Neutrophil (primary cell): ENCODE measurements around the gene DPH3.

Experiments used
- H3K27ac ChIP-seq: fragments of 200-600 bp; sonication (generic); 2 replicates; pipeline ENCODE4 v1.5.1; 2016; ENCODE audit warnings: mild to moderate bottlenecking, moderate library complexity
- H3K27me3 ChIP-seq: fragments of 200-600 bp; sonication (generic); 2 replicates; pipeline ENCODE4 v1.6.0; 2016; ENCODE audit warnings: mild to moderate bottlenecking
- H3K36me3 ChIP-seq: fragments of 200-600 bp; sonication (generic); 2 replicates; pipeline ENCODE4 v1.5.1; 2017
- H3K4me1 ChIP-seq, 2 experiments: fragments of 200-600 bp in 1 of 2; sonication (generic) in 1 of 2; 1 replicate in 1 of 2; 2 replicates in 1 of 2; pipeline versions ENCODE4 v1.5.1 to v1.6.1; 2013 to 2016; ENCODE audit warnings: low read depth in 1 of 2, low read length in 1 of 2, mild to moderate bottlenecking in 1 of 2, moderate library complexity in 1 of 2; ENCODE audit not compliant: control insufficient read depth in 1 of 2, insufficient read depth in 1 of 2
- H3K4me3 ChIP-seq, 2 experiments: fragments of 200-600 bp in 1 of 2; sonication (generic) in 1 of 2; 1 replicate in 1 of 2; 2 replicates in 1 of 2; pipeline ENCODE4 v1.5.1; 2013 to 2016; ENCODE audit warnings: low read depth in 1 of 2, low read length in 1 of 2, mild to moderate bottlenecking in 1 of 2, moderate library complexity in 1 of 2
- H3K9me3 ChIP-seq: fragments of 200-600 bp; sonication (generic); 2 replicates; pipeline ENCODE4 v1.5.1; 2016
- TF ChIP-seq, protein P1 (sequence below): fragments of 200-600 bp; sonication (generic); IDR thresholded peaks from 2 replicates; pipeline ENCODE4 v1.5.1; 2016; ENCODE audit warnings: antibody characterized with exemption

DPH3 gene

GRCh38 chr3:16307832-16308531, 43.2 kb upstream of the DPH3 start:
- TF ChIP-seq, protein P1, sequence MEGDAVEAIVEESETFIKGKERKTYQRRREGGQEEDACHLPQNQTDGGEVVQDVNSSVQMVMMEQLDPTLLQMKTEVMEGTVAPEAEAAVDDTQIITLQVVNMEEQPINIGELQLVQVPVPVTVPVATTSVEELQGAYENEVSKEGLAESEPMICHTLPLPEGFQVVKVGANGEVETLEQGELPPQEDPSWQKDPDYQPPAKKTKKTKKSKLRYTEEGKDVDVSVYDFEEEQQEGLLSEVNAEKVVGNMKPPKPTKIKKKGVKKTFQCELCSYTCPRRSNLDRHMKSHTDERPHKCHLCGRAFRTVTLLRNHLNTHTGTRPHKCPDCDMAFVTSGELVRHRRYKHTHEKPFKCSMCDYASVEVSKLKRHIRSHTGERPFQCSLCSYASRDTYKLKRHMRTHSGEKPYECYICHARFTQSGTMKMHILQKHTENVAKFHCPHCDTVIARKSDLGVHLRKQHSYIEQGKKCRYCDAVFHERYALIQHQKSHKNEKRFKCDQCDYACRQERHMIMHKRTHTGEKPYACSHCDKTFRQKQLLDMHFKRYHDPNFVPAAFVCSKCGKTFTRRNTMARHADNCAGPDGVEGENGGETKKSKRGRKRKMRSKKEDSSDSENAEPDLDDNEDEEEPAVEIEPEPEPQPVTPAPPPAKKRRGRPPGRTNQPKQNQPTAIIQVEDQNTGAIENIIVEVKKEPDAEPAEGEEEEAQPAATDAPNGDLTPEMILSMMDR: no peak
- no peaks in the 10 kb centered on the region for H3K9me3 ChIP-seq
- no peak overlapping the region for H3K27ac ChIP-seq
- H3K27me3 ChIP-seq: no peaks in the 10 kb centered on the region
- peaks cover 12% of the 10 kb centered on the region for H3K36me3 ChIP-seq
- H3K4me1 ChIP-seq: peaks cover 0 to 8% of the 10 kb centered on the region in 2 experiments
- no peak overlapping the region for H3K4me3 ChIP-seq

DNA sequence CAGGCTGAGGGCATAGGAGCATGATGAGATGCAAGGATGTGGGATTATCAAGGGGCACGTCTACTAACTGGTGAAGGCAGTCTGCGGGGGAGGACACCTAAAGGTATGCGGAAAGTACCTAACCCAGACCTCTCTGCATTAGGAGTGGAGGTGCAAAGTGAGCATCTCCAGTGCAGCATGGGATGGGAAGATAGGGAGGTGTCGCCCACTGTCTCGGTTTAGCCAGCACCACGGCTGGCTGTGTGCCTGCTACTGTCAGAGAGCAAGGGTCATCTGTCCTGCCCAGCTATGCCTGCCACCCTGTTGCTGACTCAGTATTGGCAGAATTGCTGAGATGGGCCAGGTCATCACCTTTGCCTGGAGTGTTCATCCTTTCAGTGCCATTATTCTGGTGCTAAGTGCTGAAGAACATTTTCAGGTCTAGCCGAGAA, 40.4 kb upstream of the DPH3 start:
- Histone ChIP-seq H3K4me3 (no peak overlapping the region), H3K27me3 (no peaks in the 10 kb centered on the region), H3K4me1 (no peaks in the 10 kb centered on the region), H3K27ac (no peak overlapping the region), H3K9me3 (no peaks in the 10 kb centered on the region), H3K36me3 (peaks cover 25% of the 10 kb centered on the region)
- TF ChIP-seq, protein P1: no peak

DNA sequence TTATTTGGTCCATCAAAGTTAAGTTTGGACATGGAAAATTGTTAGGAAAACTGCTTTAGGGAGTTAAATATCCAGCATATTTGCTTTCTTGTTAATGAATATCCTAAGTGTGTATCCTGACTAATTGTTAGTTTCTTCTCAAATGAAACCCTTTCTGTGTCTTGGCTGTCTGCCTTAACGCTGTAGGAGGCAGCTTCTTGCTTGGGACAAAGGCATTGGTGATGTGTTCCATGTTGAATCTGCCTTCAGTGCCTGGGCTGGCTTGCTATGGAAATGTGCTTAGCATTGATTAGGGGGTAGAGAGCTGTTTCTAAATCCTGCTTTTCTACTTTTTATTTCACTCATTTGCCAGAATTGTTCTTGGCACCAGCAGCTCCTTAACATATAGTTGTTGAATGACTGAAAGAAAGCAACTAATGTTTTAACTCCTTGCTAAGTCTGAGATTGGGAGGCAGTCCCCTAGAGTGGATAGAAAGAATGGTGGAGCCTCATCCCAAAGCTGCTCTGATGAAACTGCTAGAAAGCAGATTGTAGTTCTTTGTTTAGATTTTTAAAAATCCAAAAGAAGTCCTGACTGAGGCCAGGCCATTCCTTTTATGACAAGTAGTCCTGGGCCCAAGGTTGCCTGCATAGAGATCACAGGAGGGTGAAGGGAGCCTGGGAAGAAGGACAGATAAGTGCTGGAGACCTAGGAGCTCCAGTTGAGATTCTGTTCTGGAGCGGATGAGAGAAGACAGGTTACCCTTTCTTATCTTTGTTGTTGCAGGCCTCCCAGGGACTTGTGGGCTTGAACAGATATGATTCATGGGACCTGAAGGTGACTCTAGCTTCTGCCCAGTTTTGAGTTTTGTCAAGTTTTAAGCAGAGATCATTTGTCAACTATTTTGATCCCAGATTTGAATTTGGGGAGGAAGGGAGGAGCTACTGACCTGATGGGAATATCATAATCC, 39.6 kb upstream of the DPH3 start:
- no peaks in the 10 kb centered on the region for H3K4me1 ChIP-seq
- H3K9me3 ChIP-seq: no peaks in the 10 kb centered on the region
- no peak overlapping the region for H3K4me3 ChIP-seq
- H3K36me3 ChIP-seq: peaks cover 25% of the 10 kb centered on the region
- TF ChIP-seq, protein P1: no peak
- no peaks in the 10 kb centered on the region for H3K27me3 ChIP-seq
- H3K27ac ChIP-seq: no peak overlapping the region

DNA sequence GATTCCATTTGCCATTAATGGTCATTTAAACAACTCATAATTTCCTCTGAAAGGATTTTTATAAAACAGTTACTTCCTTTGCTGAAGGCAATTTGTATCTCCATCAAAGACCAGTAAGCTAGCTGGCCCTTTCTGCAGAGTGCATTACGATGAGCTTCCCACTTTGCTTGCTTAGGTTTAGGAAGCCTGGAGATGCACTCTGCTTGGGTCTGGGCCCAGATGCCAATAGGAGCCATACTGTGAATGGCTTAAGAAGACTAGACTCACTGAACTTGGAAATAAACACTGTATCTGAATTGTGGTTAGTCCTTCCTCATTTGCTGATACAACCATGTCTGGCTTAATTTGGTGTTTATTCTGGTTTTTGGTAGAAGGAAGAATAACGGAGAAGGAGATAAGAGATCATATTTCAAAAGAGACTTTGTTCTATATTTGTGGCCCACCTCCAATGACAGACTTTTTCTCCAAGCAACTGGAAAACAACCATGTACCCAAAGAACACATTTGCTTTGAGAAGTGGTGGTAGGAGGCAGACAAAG, 38.4 kb upstream of the DPH3 start:
- Histone ChIP-seq H3K4me3 (no peak overlapping the region), H3K36me3 (peaks cover 29% of the 10 kb centered on the region), H3K4me1 (no peaks in the 10 kb centered on the region), H3K9me3 (no peaks in the 10 kb centered on the region), H3K27ac (no peak overlapping the region), H3K27me3 (no peaks in the 10 kb centered on the region)
- TF ChIP-seq, protein P1: no peak

DNA sequence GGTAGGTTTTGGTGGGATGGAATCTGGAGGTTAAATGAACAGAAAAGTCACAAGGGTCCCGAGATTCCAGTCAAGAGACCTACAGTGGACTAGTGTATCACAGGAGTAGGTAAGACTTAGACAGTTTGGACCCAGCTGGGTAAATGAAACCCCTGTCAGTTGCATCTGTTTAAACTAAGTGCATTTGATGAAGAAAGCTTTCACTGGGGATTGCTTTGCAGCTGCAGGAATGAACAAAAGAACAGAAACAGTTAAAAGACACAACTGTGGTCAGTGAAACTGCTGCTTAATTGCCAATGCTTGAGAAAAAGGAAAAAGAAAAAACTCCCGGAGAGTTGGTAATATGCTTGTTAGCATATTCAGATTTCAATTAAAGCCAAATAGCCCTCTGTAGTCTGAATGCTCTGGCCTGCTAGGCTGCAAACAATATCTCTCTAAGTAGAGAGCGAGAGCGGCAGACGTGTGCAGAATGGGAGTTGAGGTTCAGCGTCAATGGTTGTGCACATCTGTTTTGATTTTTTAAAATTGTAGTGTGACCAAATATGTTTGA, 37.4 kb upstream of the DPH3 start:
- no peak overlapping the region for H3K4me3 ChIP-seq
- no peak overlapping the region for H3K27ac ChIP-seq
- no peaks in the 10 kb centered on the region for H3K4me1 ChIP-seq

More for the DNA sequence above, 37.4 kb upstream of the DPH3 start:
- Histone ChIP-seq H3K9me3 (no peaks in the 10 kb centered on the region), H3K36me3 (peaks cover 29% of the 10 kb centered on the region), H3K27me3 (no peaks in the 10 kb centered on the region)
- TF ChIP-seq, protein P1: no peak
